ENCODE data around the gene LAMA2.

The LAMA2 gene

DNA sequence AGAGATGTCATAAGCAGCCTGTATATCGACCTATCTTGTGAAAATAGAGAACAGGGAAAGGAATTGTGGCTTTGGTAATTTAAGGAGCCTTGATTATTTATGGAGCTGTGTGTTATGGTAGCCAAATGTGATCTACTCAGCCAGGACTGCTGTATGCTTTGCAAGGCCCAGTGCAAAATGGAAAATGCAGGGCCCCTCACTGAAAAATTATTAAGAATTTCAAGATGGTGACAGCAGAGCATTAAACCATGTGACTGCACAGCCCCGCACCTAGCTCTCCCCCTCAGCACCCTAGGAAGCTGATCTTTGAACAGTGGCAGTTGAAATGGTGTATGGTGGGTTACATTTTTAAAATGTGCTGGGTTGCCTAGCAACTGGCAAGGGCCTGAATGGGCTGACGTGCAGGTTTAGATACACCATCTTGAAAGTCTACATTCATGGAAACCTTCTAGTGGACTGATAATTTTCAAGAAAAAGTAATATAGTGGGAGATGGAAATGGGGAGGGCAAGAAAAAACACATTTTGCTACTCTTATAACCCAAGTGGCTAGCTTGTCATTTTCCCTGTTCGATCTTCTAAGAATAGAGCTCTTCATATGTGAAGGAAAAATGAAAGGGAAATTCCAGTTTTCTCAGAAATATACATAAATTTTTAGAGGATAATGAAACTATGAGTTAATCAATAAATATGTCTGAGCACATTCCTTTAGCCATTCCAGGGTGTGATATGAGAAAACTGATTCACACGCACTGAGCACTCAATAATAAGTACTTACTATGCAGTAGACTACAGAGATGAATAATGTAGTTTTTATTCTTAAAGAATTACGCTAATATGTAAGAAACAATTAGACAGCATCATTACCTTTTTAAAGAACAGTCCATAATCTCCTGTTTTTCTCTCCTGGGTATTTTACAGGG lies 619.1 kb downstream of the LAMA2 start:
- DNase-seq: no peak

GRCh38 chr6:129504456-129504855 lies 621.5 kb downstream of the LAMA2 start:
- DNase-seq: no peak

- DNase-seq: no peak
These were observed 624.3 kb downstream of the LAMA2 start for GRCh38 chr6:129507059-129507807.

- no peak for DNase-seq
These were observed 624.9 kb downstream of the LAMA2 start for GRCh38 chr6:129507846-129508245.

DNA sequence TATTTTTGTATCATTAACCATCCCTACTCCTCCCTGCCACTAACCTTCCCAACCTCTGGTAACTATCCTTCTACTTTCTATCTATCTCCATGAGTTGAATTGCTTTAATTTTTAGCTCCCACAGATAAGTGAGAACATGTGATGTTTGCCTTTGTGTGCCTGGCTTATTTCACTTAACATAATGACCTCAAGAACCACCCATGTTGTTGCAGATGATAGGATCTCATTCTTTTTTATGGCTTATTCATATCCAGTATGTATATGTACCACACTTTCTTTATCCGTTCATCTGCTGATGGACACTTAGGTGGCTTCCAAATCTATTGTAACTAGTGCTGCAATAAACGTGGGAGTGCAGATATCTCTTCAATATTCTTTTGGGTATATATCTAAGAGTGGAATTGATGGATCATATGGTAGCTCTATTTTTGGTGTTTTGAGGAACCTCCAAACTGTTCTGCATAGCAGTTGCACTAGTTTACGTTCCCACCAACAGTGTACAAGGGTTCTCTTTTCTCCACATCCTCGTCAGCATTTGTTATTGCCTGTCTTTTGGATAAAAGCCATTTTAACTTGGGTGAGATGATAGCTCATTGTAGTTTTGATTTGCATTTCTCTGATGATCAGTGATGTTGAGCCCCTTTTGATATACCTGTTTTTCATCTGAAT lies 625.7 kb downstream of the LAMA2 start:
- DNase-seq: no peak

DNA sequence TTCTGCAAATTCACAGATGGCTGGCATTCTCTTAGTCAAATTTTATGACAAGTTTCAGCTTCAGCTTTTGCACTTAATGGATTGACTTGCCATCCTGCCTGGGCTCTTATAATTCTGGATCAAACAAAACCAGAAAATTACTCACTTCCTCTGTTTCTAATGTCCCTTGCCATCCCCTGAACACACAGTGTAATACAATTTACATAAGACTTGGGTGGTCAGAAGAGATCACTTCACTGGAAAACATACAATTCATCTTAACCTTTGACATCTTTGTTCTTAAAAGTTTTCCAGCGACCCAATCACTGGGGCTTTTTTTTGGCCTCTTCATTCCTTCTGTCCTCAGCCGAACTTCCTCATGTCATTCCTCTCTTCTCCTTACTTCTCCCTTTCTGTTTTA lies 628.0 kb downstream of the LAMA2 start:
- DNase-seq: no peak

GRCh38 chr6:129513471-129513870 lies 630.5 kb downstream of the LAMA2 start:
- no peak for DNase-seq

GRCh38 chr6:129515004-129515403 lies 632.1 kb downstream of the LAMA2 start:
- DNase-seq: no peak

- no peak for DNase-seq
These were observed 633.1 kb downstream of the LAMA2 start for GRCh38 chr6:129516005-129516404.

- no peak for DNase-seq
These were observed 633.8 kb downstream of the LAMA2 start for GRCh38 chr6:129516787-129517186.

- no peak for DNase-seq
These were observed 634.4 kb downstream of the LAMA2 start for GRCh38 chr6:129517288-129517687.

GRCh38 chr6:129519750-129520149 lies 636.8 kb downstream of the LAMA2 start:
- DNase-seq: no peak

- no peak for DNase-seq
These were observed 639.0 kb downstream of the LAMA2 start for GRCh38 chr6:129521946-129522345.

DNA sequence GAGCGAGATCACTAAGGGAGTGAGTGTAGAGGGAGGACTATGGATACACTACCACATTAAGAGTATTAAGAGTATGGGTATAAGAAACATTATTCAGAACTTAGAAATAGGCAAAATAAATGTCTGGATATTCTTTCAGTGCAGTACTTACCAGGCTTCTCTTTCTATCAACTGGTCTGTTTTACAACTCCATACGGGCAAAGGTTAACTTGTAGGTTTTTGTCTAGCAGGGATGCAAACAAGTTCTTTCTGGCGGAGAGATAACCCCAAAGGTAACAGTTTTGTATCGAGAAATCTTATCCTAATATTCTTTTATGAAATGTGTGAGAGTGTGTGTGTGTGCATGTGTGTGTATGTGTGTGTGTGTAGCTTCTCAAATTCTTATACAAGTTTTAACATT lies 640.9 kb downstream of the LAMA2 start:
- no peak for DNase-seq

DNA sequence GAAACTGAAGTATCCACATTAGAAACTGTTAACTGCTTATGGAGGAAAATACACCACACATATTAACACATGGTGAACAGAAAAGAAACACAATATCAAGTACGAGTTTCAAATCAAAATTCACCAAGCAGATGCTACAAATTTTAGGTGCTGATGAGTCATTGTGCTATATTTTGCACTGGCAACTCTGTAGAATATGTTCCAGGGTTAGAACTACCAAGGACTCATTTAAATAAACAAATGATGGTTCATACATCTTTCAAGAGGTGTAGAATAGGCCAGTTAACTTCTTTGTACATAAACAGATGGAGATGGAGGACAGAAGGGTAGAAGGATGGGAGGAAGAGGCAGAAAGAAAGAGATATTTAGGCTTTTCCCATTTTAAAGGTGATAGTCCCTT lies 642.1 kb downstream of the LAMA2 start:
- no peak for DNase-seq

DNA sequence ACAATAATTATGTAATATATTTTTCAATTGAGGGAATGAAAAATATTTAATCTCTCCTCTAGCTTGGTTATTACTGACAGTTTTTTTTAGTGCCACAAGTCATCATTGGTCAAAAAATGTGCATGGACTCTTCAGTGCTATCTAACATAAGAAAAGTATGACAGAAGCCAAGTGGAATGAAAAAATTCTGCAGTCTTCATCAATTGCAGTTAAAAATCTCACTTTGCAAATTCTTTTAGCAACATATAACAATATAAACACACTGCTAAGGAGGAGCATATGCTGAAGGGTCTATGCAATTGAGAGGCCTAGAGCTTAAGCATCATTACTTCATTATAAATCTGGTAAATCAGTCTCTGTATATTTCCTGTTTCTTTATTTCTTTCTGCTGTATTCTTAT lies 652.0 kb downstream of the LAMA2 start:
- DNase-seq: no peak

DNA sequence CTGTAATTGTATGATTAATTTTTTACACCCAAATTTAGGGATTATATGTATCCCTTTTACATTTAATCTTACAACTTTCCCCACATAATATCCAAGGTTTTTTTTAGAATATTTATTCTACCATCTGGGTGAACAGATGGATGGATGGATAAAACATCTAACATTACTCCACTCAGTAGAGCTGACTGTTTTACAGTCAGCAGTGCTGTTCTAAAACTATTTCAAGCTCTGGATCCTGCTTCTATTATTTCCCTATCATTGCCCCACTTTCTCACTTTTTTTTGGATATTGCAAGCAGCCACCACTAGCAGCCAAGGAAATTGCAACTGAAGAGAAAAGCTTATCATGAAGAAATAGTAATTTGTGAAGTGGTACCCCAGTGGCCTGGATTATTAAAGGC lies 653.3 kb downstream of the LAMA2 start:
- no peak for DNase-seq

DNA sequence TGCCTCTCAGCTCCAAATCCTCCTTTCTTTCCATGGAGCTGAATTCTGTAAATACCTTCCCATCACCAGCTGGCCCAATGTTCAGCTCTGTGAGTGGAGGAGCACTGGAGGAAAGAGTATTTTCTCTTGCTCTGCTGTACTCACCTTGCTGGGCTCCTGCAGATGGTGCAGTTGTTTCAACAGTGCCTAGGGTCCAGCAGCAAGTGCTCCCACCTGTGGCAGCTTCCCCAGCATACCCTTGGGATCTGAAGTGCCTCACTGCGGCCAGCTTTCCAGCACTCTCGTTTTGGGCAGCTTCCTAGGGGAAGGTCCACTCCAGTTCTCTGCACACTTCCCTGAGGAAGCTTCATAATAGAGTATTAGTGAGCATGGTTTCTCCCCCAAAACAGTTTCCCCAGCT lies 656.1 kb downstream of the LAMA2 start:
- DNase-seq: no peak

GRCh38 chr6:129542705-129543104 lies 659.8 kb downstream of the LAMA2 start:
- no peak for DNase-seq

DNA sequence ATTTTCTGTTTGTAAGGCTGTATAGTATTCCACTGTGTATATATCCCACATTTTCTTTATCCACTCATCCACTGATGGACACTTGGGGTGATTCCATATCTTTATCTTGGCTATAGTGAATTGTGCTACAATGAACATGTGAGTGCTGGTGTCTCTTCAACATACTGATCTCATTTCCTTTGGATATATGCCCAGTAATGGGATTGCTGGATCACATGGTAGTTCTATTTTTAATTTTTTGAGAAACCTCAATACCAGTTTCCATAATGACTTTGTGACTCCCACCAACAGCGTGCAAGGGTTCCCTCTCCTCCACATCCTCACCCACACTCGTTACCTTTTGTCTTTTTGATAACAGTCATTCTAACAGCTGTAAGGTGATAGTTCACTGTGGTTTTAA lies 661.0 kb downstream of the LAMA2 start:
- no peak for DNase-seq

DNA sequence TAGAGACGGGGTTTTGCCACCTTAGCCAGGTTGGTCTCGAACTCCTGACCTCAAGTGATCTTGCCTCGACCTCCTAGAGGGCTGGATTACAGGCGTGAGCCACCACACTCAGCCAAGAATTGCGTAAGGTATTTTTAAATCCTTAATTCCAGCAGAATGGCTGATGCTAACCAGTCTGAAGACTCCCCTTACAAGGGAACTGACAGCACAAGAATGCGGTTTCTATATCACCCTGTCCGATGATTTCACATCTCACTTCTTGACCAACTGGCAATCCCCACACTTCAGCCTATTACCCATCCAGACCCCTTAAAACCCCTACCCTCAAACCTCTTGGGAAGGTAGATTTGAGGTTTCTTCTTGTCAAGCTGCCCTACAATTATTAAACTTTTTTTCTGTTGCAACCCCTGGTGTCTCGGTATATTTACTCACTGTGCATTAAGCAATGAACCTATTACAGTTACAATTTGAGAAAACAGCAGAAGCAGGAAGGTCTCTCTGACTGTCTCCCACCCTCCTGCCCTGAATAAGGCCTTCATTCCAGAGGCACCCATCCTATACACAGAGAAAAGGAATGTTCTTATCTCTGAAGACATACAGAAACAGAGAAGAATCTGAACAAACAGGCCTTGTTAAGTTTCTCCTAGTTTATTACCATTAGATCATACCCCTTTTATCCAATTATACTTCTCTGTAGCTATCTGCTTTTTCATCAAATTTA lies 662.1 kb downstream of the LAMA2 start:
- DNase-seq: no peak

DNA sequence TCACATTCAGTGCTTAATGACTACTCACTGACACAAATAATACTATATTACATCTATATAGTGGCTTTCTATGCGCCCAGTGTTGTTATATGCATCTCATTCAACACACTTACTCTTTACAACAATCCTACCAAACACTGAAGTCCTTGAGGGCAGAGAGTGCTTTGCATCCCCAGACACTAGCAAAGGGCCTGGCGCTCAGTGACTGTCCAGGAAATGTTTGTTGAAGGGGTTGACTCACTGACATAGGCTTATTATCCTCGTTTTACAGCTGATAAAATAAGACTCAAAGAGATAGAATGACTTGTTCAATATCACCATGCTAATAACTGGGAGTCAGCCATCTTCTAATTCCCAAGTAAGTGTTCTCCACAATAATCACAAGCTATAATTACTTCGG lies 663.8 kb downstream of the LAMA2 start:
- no peak for DNase-seq

DNA sequence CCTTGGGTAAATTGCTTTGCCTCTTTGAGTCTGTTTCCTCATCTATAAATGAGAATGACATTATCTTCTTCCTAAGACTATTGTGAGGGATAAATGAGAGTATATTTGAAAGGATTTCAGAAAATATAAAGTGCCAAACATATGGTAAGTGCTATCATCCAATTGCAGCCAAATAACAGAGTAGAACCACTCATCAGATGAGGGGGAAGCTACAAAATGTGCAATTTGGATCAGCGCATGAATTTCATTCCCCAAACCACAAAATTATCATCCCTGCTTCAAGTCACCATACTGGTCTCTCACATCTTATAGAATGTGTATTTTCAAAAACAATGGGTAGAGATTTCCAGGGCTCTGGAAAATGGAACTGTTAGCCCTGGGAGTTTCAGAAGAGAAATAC lies 668.5 kb downstream of the LAMA2 start:
- DNase-seq: no peak

Measured in NCI-H1048 (cell line).